ENCODE data around the gene RELCH.
A peak's percentile ranks its signal among the peaks of the same experiment; 100 is the strongest.

RELCH gene

DNA sequence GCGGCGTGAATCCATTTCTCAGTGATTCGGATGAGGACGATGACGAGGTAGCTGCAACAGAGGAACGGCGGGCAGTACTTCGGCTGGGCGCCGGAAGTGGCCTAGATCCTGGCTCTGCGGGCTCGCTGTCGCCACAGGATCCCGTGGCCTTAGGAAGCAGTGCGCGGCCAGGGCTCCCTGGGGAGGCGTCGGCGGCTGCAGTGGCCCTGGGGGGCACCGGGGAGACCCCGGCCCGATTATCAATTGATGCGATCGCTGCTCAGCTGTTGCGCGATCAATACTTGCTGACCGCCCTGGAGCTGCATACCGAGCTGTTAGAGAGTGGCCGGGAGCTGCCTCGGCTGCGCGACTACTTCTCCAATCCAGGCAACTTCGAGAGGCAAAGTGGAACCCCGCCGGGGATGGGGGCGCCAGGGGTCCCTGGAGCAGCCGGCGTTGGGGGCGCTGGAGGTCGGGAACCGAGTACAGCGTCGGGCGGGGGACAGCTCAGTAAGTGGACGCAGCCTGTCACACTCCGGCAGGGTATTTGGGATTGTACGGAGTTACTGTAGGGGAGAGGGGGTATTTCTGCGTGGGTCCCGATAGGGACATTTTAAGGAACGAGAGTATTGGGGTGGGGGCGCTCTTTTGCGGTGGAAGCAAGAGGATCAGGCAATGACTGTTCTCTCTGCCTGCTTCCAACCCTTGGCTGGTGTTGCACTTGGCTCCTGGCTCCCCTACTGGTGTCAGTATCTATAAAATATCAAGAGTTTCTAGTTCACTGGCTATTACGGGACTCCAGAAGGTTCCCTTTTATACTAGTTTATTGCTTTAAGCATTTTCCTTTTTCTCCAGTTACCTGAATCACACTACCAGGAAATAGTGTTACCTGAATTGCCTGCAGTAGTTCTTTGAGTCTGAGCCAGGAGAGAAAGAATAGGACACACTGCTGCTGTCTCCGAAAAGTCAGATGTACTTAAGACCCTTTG, 772 bp downstream of the RELCH start:
- DNase-seq (ENCODE audit: low spot score), result peak; percentile 29

DNA sequence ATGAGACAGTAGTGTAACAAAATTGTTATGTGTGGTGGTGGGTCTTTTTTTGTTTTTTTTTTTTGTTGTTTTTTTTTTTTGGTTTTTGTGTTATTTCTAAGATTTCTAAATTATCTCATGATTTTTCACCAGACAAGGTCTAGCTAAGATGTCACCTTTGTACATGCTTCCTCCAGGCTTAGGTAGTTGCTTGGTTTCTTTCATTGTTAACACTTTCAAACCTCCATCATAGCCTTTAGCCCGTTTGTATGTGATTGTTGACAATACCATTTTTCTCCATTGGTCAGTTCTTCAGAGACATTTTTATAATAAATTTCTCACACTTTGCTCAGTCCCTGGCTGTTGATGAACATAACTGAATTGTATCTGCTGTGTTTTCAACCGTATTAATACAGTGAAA, 2.2 kb downstream of the RELCH start:
- DNase-seq (ENCODE audit: low spot score), result no peak

DNA sequence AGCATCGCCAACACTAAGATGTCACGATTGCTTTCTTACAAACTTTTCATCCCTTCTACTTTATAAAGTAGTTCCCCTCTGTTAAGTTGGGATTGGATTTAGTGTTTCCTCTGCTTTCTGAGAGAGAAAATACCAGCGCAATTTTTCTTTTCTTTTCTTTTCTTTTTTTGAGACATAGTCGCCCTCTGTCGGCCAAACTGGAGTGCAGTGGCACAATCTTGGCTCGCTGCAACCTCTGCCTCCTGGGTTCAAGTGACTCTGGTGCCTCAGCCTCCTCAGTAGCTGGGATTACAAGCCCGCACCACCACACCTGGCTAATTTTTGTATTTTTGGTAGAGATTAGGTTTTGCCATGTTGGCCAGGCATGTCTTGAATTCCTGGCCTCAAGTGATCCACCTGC, 9.0 kb downstream of the RELCH start:
- no peak for DNase-seq (ENCODE audit: low spot score)

DNA sequence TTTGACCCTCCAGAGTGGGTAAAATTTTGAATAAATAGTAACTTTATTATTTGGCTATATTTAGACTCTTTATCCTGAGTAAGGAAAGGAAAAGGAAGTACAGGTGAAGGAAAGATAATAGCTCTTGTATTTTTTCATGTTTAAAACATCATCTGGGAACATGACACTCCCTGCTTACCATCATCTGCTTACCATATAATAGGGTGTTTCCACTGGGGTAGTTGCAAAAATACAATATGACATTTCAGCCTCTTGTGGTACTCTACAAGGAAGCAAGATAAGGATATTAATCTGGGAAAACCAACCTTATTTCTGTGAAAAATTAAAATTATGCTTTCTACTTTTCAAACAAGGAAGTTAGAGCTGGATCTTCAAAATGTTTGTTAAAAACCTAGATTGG, 9.9 kb downstream of the RELCH start:
- DNase-seq (ENCODE audit: low spot score), result no peak

DNA sequence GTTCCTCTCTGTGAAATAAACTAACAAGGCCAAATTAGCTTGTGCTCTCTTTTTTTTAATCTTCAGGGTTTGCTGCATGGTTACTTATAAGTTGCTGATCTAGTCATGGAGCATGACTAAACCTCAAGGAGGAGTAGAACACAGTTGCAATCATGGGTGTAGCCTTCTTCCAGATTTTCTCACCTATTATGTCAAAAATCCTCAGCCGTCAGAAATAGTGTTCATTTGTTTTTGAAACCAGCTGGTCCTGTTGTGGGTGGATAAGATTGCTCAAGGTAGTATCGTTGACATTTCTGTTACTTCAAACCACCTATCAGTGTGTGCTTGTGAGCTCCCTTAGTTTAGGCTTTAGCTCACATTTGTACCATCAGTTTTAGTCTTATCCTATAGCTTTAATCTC, 11.2 kb downstream of the RELCH start:
- no peak for DNase-seq (ENCODE audit: low spot score)

DNA sequence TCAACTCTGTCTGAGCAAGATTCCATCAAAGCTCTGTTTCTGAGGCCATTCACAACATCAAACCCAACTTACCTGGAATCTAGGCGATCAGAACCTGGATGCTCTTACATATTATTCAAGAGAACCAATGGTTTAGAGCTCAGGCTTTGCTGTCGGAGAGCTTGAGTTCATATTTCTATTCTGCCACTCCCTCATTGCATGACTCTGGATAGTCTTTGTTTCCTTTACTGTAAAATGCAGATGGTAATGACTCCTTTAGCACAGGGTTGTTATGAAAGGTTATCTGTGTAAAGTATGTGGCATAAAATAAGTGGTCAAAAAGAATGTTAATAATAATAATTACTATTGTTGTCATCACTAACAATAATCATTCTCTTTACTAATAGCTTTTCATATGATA, 12.6 kb downstream of the RELCH start:
- no peak for DNase-seq (ENCODE audit: low spot score)

DNA sequence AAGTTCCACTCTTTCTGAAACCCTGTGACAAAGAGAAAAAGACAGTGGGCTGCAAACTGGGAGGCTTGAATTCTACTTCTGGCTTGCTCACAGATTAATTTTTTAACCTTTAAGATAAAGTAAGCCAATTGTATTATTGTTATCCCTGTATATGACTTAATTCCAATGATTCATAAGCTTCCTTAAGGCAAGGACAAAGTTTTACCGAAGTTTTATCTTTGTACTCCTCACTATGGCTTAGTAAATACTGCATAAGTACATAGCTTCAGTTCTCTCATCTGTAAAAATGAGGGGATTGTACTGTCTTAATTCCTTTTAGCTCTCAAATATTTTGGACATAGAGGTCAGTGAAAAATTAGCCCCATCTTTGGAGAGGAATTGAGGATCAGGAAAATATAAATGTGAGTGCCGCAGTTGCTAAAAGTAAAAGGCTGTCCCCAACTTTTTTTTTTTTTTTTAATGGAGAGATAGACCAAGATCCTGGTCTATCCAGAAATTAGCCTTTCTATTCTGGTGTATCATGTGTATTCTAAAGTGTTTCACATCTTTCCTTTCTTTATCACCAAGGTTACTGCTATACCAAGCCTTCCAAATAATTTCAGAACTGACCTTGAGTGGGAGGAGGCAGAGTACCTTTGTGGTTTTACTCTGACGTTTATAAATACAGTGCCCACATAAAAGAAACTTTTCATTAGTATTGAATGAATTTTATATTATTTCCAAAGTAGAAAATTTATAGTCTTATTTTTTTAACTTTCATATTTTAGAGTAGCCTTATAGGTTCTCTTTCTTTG, 13.3 kb downstream of the RELCH start:
- no peak for DNase-seq (ENCODE audit: low spot score)

DNA sequence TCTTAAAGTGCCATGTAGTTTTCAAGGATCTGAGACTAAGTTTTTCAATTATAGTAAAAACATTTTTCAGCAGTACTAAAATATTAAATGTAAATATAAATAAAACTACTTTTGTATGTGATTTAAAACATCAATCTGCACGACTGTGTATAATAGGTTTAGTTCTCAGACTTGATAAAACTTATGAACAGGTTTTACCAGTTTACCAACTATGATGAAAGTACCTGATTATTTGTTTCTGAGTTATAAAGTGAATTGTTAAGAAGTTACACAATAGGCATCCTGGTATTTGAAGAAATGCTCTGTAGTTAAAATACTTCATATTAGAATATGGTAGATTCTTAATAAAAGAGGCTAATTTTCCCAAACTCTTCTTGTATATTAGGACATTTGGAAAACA, 14.8 kb downstream of the RELCH start:
- no peak for DNase-seq (ENCODE audit: low spot score)

DNA sequence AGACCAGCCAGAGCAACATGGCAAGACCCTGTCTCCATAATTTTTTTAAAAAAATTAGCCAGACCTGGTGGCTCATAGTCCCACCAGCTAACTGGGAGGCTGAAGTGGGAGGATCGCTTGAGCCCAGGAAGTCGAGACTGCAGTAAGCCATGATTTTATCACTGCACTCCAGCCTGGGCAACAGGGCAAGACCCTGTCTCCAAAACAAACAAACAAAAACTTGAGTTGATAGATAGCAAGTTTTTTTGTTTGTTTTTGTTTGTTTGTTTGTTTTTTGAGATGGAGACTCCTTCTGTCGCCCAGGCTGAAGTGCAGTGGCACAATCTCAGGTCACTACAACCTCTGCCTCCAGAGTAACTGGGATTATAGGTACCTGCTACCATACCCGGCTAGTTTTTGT, 18.8 kb downstream of the RELCH start:
- DNase-seq (ENCODE audit: low spot score), result no peak

DNA sequence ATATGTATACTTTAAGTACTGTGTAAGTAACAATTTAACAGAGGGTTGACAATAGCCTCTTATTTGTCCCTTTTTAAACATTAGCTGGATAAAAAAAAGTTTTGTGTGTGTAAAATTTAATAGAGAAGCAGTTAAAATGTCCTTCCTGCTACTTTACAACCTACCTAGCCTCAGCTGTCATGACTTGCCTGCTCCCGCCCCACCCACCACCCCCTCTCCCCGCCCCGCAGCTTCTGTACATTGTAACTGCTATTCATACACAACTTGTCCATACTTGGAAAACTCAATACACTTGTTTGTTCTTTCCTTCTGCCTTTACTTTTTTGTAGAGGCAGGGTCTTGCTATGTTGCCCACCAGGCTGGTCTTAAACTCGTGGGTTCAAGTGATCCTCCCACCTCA, 19.5 kb downstream of the RELCH start:
- no peak for DNase-seq (ENCODE audit: low spot score)

DNA sequence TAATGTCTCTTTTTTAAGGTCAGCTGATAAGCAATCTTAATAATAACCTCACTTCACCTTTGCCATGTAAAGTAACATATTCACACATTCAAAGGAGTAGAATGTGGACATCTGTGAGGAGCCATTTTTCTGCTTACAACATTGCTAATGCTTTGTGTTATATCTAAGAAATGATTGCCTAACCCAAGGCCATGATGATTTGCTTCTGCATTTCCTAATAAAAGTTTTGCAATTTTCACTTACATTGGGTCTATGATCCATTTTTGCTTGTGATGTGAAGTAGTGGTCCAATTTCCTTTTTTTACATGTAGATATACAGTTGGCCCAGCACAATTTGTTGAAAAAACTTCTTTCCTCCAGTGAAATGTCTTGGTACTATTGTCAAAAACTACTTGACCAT, 22.0 kb downstream of the RELCH start:
- no peak for DNase-seq (ENCODE audit: low spot score)

DNA sequence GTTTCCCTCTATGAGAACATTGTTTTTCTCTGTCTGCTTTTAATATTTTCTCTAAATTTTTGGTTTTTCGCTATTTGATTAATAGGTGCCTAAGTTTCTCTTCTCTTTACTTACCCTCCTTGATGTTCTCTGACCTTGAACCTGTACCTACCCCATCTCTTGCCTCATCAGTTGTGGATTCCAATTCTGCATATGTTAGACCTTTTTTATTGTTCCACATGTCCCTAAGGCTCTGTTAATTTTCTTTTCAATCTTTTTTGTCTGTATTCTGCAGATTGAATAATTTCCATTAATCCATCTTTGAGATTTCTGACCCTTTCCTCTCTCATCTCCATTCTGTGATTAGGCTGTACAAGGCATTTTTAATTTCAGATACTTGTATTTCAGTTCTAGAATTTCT, 23.1 kb downstream of the RELCH start:
- DNase-seq (ENCODE audit: low spot score), result no peak

DNA sequence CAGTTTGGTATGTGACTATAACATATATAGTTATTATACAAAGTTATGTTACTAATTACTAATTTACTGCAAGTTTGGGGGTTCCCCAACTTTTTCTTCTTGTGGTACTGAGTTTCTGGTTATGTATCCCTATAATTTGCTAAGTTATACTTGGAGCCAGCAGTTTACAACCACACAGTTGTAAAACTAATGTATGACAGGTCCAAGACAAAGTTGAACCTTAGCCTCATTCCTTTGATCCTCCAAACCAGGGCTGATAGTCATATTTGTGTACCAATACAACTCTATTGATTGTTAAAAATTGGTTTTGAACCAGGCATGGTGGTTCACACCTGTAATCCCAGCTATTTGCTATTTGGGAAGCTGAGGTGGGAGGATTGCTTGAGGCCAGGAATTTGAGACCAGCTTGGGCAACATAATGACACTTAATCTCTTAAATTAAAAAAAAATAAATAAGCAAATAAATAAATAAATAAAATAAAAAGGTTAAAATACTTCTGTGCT, 24.3 kb downstream of the RELCH start:
- DNase-seq (ENCODE audit: low spot score), result no peak

DNA sequence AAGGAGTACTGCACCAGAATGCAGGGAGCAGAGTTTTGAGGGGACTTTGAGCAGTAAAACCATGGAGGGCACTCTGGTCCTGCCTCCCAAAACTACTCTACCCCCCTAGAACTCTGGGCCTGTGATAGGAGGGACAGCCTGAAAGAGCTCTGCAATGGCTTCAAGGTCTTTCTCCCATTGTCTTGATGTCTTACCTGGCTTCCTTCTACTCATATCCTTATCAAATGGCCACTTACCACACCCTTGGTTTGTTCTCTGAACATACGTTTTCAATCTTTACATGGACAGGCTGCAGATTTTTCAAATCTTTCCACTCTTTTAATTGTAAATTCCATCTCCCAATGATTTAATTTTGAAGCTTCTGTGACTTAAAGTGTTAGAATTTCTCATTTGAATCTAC, 27.7 kb downstream of the RELCH start:
- no peak for DNase-seq (ENCODE audit: low spot score)

DNA sequence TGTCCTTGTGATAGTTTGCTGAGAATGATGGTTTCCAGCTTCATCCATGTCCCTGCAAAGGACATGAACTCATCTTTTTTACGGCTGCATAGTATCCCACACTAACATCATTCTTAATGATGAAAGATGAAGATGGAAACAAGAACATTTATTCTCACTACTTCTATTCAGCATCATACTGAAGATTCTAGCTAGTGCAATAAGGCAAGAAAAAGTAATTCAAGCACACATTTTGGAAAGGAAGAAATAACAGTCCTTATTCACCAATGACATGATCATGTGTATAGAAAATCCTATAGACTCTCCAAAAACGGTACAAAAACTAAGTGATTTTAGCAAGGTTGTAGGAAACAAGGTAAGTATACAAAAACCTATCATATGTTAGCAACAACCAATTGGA, 37.2 kb downstream of the RELCH start:
- DNase-seq (ENCODE audit: low spot score), result no peak

DNA sequence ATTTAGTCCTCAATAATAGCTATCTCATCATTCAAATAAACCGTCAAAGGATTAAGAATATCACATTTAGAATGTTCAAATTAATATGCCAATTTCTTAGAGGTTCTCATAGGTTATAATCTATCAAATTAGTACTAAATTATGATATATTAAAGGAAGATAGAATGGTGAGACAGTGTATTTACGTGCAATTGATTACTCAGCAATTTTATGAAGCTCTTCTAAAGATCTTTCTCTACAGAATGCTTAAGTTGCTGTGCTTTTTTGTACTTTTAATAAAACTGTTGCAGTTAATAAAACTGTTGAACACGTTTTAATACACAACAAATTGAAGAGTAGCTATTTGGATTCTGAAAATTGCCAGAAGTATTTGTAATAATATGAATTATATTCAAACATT, 39.0 kb downstream of the RELCH start:
- DNase-seq (ENCODE audit: low spot score), result no peak

DNA sequence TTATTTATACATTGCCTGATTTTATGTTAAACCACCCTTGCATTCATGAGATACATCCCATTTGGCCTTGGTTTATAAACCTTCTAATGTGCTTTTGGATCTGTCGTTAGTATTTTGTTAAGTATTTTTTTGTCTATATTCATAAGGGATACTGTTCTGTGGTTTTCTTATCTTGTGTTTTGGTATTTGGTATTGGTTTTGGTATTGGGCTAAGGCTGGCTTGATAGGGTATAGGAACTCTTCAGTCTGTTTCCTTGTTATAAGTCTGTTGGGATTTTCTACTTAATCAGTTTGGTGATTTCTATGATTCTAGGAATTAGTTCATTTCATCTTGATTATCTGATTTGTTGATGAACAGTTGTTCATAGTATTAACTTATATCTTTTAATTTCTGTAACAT, 49.2 kb downstream of the RELCH start:
- no peak for DNase-seq (ENCODE audit: low spot score)

DNA sequence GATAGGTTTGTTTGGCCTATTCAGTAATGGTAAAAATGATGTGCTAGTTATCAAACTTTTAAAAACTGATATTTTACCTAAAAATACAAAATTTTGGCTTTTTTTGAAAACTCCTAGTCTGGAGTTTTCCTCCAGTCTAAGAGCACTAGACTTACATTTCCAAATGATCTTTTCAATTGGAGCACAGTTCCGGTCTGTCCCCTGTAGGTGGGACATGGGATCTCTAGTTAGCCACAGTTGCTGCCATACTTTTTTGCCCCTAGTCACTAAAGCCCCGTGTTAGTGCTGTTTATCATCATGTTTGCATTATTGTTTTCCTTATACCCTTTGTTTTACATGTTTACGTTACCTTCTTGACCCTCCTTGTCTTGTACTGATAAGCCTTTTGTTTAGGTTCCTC, 52.4 kb downstream of the RELCH start:
- no peak for DNase-seq (ENCODE audit: low spot score)

DNA sequence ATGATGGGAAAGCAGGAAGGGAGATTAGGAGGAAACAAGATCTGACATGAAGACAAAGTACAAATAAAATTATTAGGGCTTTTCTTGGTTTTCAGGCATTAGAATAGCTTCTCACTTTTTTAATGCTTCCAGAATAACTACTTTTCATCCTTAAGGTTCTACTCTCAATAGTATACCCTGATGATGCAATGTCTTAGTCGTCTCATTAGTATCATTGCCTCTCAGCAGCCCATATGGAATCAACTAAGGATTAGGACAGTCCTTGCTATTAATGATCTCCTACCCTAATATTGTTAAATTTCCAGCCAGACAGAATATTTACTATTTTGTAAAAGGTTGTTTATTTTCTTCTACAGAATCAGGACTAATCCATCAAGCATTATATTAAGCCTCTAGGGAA, 55.9 kb downstream of the RELCH start:
- DNase-seq (ENCODE audit: low spot score), result no peak

DNA sequence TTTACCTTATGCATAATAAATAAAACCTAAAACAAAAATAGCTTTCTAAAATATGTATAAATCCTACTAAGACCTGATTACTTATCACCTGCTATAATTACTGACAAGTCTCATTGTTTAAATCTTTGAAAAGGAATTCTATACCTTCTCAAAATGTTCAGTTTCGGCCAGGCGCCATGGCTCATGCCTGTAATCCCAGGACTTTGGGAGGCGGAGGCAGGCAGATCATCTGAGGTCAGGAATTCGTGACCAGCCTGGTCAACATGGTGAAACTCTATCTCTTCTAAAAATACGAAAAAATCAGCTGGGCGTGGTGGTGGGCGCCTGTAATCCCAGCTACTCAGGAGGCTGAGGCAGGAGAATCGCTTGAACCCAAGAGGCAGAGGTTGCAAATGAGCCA, 58.1 kb downstream of the RELCH start:
- DNase-seq (ENCODE audit: low spot score), result no peak

DNA sequence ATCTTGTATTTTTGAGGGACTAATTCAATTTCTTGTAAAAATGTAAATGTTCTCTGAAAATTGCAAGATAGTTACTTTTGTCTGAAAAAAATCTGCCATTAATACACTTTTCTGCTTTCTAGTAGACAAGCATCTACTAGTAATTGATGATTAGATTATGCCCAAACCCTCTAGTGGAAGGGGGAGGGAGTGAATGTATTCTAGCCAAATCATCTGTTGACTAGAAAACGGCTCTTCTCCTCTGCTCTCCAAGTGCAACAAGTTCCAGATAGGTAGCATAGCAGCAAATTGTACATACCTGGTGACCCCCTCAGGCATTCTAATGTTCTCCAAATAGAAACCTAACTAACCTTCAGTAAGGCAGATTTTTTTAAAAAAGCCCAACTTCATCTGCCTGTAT, 58.6 kb downstream of the RELCH start:
- no peak for DNase-seq (ENCODE audit: low spot score)

DNA sequence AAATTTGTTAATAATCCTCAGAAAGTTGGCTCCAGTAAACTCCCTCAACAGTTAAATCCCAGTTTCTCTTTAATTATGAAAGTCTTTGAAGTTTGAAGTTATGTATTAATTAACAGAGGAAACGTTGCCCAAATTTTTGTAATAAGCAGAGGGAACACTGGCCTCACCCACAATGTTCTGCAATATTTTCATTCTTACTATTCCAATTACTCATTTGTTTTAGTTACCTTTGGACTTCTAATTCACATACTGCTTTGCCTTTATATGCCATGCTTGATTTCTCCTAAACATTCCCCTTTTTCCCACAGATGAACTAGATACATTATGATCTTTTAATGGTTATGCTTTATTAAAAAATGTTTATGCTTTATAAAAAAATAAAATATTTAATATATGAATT, 61.3 kb downstream of the RELCH start:
- no peak for DNase-seq (ENCODE audit: low spot score)

DNA sequence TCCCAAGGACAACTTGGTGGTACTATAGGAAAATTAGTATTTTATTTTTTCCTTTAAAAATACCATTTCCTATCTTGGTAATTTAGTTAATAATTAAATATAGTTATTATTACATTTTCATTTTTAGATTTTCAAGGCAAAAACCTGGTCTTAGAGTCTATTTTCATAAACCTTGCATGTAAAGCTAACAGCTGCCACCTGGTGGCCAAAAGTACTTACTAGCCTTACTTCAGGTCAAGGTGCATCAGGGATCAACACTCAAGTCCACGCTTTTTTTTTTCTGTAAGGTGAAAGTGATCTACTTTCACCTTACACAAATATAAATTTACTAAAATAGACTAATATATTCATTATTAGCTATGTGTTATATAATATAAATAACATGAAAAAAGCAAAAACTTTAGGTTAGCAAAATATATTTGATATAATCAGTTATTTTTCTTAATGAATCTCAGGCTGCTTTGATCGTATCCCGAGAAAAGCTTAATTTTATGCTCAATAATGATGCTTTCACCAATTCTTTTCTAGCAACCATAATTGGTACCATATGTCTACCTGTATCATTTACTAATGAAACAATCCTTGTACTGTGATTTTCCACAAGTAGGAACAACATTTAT, 62.5 kb downstream of the RELCH start:
- DNase-seq (ENCODE audit: low spot score), result peak; percentile 33
